Omental fat pad (tissue), 4 donors: Measurements from ENCODE around the gene RAB36. TPM values are rescaled to one million over a fixed set of nuclear protein-coding genes. Genes with fewer than 3 reads are reported as not detected.

Experiments
- ATAC-seq: fragments of 150-250 bp; one replicate; pipeline ENCODE4 v1.9.1; 2016; ENCODE audit warnings: mild to moderate bottlenecking, moderate library complexity; ENCODE audit not compliant: low FRiP score
- DNase-seq: peaks from one replicate; pipeline ENCODE4 v3.0.0-alpha.2; 2019; ENCODE audit warnings: low spot score
- total RNA-seq, 4 donors: library from RNA; depleted of rRNA; stranded (reverse); fragments of >200 nt; gene quantifications; one replicate each; pipeline ENCODE4 v1.1.0, GENCODE V29; 2016
- TF ChIP-seq, protein P1 (sequence below), 3 donors: fragments of 450-650 bp; IDR thresholded peaks; one replicate each; pipeline ENCODE4 v1.5.1; 2016 to 2017; ENCODE audit warnings: antibody characterized with exemption in 3 of 3, mild to moderate bottlenecking in 3 of 3, moderate library complexity in 2 of 3

Gene RAB36
- total RNA-seq, 4 donors from 2014 or later: 1.6 to 5.7 (median 2.9) TPM

DNA sequence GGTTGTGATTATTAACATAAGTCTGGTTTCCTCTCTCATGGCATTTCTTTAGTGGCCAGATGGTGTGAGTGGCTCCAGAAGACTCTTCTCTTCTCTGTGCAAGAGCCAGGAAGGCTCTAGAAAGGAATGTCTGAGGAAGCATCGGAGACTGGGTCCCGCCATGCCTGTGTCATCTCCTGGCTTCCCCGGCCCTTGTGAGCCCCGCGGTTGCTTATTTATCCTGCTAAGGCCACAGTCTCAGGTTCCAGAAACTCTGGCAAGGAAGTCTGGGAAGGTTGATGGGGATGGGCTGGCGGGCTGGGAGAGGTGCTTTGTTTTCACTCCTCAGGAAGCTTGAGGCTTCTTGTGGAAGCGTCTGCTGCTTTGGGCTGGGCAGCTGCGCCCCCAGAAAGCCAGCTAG, 53.9 kb downstream of the RAB36 start:
- DNase-seq (no peak), ATAC-seq (no peak)
- TF ChIP-seq, protein P1, sequence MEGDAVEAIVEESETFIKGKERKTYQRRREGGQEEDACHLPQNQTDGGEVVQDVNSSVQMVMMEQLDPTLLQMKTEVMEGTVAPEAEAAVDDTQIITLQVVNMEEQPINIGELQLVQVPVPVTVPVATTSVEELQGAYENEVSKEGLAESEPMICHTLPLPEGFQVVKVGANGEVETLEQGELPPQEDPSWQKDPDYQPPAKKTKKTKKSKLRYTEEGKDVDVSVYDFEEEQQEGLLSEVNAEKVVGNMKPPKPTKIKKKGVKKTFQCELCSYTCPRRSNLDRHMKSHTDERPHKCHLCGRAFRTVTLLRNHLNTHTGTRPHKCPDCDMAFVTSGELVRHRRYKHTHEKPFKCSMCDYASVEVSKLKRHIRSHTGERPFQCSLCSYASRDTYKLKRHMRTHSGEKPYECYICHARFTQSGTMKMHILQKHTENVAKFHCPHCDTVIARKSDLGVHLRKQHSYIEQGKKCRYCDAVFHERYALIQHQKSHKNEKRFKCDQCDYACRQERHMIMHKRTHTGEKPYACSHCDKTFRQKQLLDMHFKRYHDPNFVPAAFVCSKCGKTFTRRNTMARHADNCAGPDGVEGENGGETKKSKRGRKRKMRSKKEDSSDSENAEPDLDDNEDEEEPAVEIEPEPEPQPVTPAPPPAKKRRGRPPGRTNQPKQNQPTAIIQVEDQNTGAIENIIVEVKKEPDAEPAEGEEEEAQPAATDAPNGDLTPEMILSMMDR (IDR thresholded peaks at IDR 0.05): no peak

DNA sequence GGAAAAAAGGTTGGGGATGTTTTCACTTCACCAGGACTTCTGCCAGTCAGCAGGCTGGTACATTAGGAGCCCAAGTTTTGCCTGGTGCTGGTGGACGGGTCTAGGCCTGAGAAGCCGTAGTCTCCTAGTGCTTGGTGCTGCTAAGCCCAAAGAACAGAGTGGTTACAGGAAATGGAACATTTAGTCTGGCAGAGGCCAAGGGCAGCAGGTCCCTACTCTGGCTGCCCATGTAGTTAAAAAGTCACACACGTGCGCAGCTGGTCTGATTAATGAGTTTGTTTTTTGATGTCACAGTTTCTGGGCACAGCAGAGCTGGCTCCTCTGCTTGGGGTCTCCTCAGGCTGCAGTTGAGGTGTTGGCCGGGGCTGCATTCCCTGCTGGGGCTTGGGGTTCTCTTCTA, 55.6 kb downstream of the RAB36 start:
- TF ChIP-seq, protein P1 (IDR thresholded peaks at IDR 0.05): no peak
- ATAC-seq: no peak

DNA sequence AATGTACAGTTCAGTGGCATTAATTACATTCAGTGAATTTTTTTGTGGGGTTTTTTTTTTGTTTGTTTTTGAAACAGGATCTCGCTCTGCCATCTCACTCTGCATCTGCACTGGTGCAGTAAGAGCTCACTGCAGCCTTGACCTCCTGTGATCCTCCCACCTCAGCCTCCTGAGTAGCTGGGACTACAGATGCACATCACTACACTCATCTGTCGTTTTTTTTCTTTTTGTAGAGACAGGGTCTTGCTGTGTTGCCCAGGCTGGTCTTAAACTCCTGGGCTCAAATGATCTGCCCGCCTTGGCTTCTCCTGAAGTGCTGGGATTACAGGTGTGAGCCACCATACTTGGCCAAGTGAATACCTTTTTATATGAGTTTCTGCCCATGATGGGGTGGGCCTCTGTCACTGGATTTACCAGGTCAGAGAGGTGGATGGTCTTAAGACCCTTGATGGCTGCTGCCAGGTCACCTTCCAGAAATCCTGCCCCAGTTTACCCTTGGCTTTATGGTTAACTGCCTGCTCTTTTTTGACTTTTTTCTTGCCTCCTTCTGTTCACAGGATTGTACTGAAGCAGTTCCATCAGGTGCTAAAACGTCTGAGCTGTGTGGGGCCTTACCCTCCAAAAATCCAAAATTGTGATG, 57.7 kb downstream of the RAB36 start:
- ATAC-seq (no peak), DNase-seq (no peak)
- TF ChIP-seq, protein P1 (IDR thresholded peaks at IDR 0.05): no peak

More for the DNA sequence above, 55.6 kb downstream of the RAB36 start:
- DNase-seq: no peak

DNA sequence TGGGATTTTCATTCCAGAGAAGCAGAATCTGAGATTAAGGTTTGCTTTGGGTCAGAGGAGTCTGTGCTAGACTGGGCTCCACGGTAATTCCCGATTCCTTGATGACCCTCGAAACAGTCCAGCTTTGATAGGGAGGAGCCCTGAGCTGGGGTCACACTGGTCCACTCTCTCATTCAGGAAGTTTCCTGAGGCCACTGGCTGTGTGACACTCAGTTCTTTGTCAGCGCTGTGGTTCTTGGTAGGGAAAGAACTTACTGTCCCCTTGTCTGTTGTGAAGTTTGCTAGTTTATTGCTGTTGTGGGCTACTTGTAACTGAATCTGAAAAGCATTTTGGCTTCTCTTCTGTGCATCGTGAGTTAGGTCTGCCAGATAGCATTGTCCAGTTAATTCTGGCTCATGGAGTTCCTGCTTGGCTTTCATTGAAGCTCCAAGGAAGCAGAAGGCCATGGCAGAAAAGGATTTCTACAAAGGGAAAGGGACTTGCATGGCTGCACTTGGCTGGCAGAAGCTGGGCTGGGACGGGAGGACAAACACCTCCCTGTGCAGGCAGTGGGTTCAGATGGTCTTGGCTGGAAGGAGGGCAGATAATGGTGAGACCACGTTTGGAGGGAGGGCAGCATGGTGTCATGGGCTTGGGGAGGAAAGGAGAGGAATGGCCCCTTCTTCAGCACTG, 58.3 kb downstream of the RAB36 start:
- TF ChIP-seq, protein P1 (IDR thresholded peaks at IDR 0.05): no peak
- no peak for ATAC-seq
- no peak for DNase-seq

DNA sequence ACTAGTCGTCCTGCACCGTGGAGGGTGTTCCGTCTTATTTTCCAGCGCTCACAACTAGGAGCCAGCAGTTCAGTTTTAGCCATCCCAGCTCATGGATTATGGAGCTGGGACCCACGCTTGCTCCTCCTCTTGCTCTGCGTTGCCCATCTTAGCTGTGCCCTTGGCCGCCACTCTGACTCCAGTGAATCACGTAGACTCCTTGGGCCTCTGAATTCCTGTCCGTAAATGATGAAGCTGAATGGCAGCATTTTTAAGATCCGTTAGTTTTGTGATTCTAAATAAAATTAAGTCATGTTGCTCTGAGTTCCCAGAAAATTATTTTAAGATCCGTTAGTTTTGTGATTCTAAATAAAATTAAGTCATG, 58.8 kb downstream of the RAB36 start:
- no peak for DNase-seq
- peak; percentile 26 for ATAC-seq

DNA sequence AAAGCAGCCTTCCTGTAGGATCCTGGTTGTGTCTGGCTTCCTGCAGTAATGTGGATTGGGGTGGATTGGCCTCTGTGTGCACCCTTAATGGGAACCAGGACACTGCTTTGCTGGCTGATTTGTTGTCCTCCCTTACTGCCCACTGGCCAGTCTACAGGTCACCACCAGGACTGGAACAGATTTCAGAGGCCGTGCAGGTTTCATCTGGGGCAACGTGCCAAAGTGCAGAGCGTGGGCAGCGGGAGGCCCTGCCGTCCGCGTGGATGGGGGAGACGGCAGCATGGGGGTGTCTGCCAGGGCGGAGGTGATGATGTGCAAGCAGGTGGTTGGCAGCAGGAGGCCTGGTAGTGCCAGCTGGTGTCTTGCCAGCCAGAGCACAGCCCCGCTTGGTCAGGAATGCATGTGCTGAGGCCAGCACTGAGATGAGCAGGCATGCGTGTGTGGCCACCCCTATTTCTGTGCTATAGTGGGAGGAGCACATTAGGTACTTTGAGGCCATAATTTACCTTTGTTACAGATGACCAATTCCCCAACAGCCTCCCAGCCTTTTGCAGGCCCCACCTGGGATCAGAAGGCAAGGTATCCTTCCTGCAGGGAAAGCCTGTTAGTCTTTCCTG, 59.4 kb downstream of the RAB36 start:
- TF ChIP-seq, protein P1 (IDR thresholded peaks at IDR 0.05): no peak
- ATAC-seq (peak; percentile 82), DNase-seq (no peak)

More for the DNA sequence above, 58.8 kb downstream of the RAB36 start:
- TF ChIP-seq, protein P1 (IDR thresholded peaks at IDR 0.05): no peak
